HG03378 (cell line): ENCODE results near the gene ALDH4A1.
"Not testable (repeated sequence)": the region's sequence is repeated elsewhere in the genome, so short reads cannot be mapped to it uniquely, and the experiment has no call there.

ENCODE experiments used
- ATAC-seq: cut with Tn5 transposase; IDR thresholded peaks from one replicate; pipeline ENCODE4 v1.9.1; 2021; ENCODE audit warnings: mild to moderate bottlenecking, moderate library complexity; ENCODE audit not compliant: unreplicated experiment

ALDH4A1 gene

GRCh38 chr1:18858070-18858688 is 44.2 kb downstream of the ALDH4A1 start:
- ATAC-seq: no peak

GRCh38 chr1:18856435-18856834 is 45.9 kb downstream of the ALDH4A1 start:
- no peak for ATAC-seq

- no peak for ATAC-seq
Observed at GRCh38 chr1:18855573-18855972, 46.8 kb downstream of the ALDH4A1 start.

- no peak for ATAC-seq
Observed at GRCh38 chr1:18854331-18855025, 47.9 kb downstream of the ALDH4A1 start.

GRCh38 chr1:18852501-18852900 is 49.9 kb downstream of the ALDH4A1 start:
- ATAC-seq: no peak

GRCh38 chr1:18849261-18849711 is 53.1 kb downstream of the ALDH4A1 start:
- ATAC-seq: no peak

- not testable (repeated sequence) for ATAC-seq
Observed at GRCh38 chr1:18847723-18848122, 54.6 kb downstream of the ALDH4A1 start.

GRCh38 chr1:18840145-18840544 is 62.2 kb downstream of the ALDH4A1 start:
- no peak for ATAC-seq

GRCh38 chr1:18836654-18837053 is 65.7 kb downstream of the ALDH4A1 start:
- ATAC-seq: no peak

GRCh38 chr1:18832319-18832718 is 70.0 kb downstream of the ALDH4A1 start:
- ATAC-seq: not testable (repeated sequence)

- ATAC-seq: no peak
Observed at GRCh38 chr1:18831656-18832055, 70.7 kb downstream of the ALDH4A1 start.

GRCh38 chr1:18830596-18830995 is 71.8 kb downstream of the ALDH4A1 start:
- ATAC-seq: no peak

- ATAC-seq: no peak
Observed at GRCh38 chr1:18829671-18830070, 72.7 kb downstream of the ALDH4A1 start.

GRCh38 chr1:18828224-18828623 is 74.1 kb downstream of the ALDH4A1 start:
- no peak for ATAC-seq

- ATAC-seq: no peak
Observed at GRCh38 chr1:18823438-18823837, 78.9 kb downstream of the ALDH4A1 start.
